GM06990 (cell line): ENCODE results near the gene HEBP2.
"Not testable (repeated sequence)": the region's sequence is repeated elsewhere in the genome, so short reads cannot be mapped to it uniquely, and the experiment has no call there.

Experiments used
- DNase-seq: peaks from one replicate; pipeline ENCODE4 v3.0.0-alpha.2; 2011; ENCODE audit not compliant: insufficient read length; ENCODE audit errors: extremely low read depth
- H3K27me3 ChIP-seq: replicated peaks from 2 replicates; pipeline ENCODE4 v1.6.0; 2011; ENCODE audit warnings: low read length; ENCODE audit not compliant: control insufficient read depth, insufficient read depth
- H3K36me3 ChIP-seq: 2 replicates; pipeline ENCODE4 v1.5.1; 2011; ENCODE audit warnings: low read length; ENCODE audit not compliant: control insufficient read depth, insufficient read depth
- H3K4me3 ChIP-seq: replicated peaks from 2 replicates; pipeline ENCODE4 v1.5.1; 2011; ENCODE audit warnings: low read depth, mild to moderate bottlenecking, control low read depth, low read length
- CTCF ChIP-seq: IDR thresholded peaks from 2 replicates; pipeline ENCODE4 v1.5.1; 2011; ENCODE audit warnings: low read length, control low read depth, mild to moderate bottlenecking, inconsistent platforms; ENCODE audit not compliant: insufficient read depth, poor library complexity, severe bottlenecking

HEBP2 gene

GRCh38 chr6:138421608-138422007 is 17.6 kb downstream of the HEBP2 start:
- no peak for DNase-seq
- Histone ChIP-seq H3K36me3 (no peaks in the 10 kb centered on the region), H3K27me3 (no peaks in the 10 kb centered on the region), H3K4me3 (no peak overlapping the region)
- no peak for TF ChIP-seq CTCF

- H3K4me3 ChIP-seq: no peak overlapping the region
- DNase-seq: no peak
These were observed 18.8 kb downstream of the HEBP2 start for GRCh38 chr6:138422861-138423260.

GRCh38 chr6:138424004-138424904 is 20.2 kb downstream of the HEBP2 start:
- H3K27me3 ChIP-seq: no peaks in the 10 kb centered on the region
- no peak overlapping the region for H3K4me3 ChIP-seq
- H3K36me3 ChIP-seq: no peaks in the 10 kb centered on the region
- no peak for TF ChIP-seq CTCF
- no peak for DNase-seq

More at GRCh38 chr6:138422861-138423260, 18.8 kb downstream of the HEBP2 start:
- no peaks in the 10 kb centered on the region for H3K36me3 ChIP-seq
- no peaks in the 10 kb centered on the region for H3K27me3 ChIP-seq
- no peak for TF ChIP-seq CTCF

GRCh38 chr6:138425256-138425655 is 21.2 kb downstream of the HEBP2 start:
- not testable (repeated sequence) for H3K27me3 ChIP-seq, H3K36me3 ChIP-seq, H3K4me3 ChIP-seq, DNase-seq

GRCh38 chr6:138426500-138427123 is 22.6 kb downstream of the HEBP2 start:
- DNase-seq: no peak
- H3K27me3 ChIP-seq: no peaks in the 10 kb centered on the region
- no peak for TF ChIP-seq CTCF
- no peaks in the 10 kb centered on the region for H3K36me3 ChIP-seq
- H3K4me3 ChIP-seq: no peak overlapping the region

- Histone ChIP-seq H3K27me3 (no peaks in the 10 kb centered on the region), H3K4me3 (no peak overlapping the region), H3K36me3 (no peaks in the 10 kb centered on the region)
- no peak for DNase-seq
- no peak for TF ChIP-seq CTCF
These were observed 23.7 kb downstream of the HEBP2 start for GRCh38 chr6:138427701-138428100.
